Upper lobe of left lung (tissue), 6 donors: ENCODE measurements around the gene PLXND1. TPM values are rescaled to one million over a fixed set of nuclear protein-coding genes. Genes with fewer than 3 reads are reported as not detected.

Source experiments
- ATAC-seq, 2 donors: fragments of 200-7000 bp; cut with Tn5 transposase; one replicate each; pipeline ENCODE4 v1.9.1; 2022; ENCODE audit warnings: mild to moderate bottlenecking in 2 of 2, moderate library complexity in 2 of 2; ENCODE audit not compliant: low FRiP score in 2 of 2
- DNase-seq, 2 donors: peaks; one replicate each; pipeline ENCODE4 v3.0.0-alpha.2; 2019 to 2020
- H3K27ac ChIP-seq, 4 donors: fragments of 200-600 bp; sonication (generic); one replicate each; pipeline ENCODE4 v1.5.1; 2016 to 2019
- H3K27me3 ChIP-seq, 4 donors: fragments of 200-600 bp; sonication (generic); one replicate each; pipeline ENCODE4 v1.5.1; 2017 to 2019
- H3K36me3 ChIP-seq, 4 donors: fragments of 200-600 bp; sonication (generic); one replicate each; pipeline ENCODE4 v1.5.1; 2016 to 2019
- H3K4me1 ChIP-seq, 4 donors: fragments of 200-600 bp; sonication (generic); one replicate each; pipeline ENCODE4 v1.5.1; 2018 to 2019
- H3K4me3 ChIP-seq, 4 donors: fragments of 200-600 bp; sonication (generic); one replicate each; pipeline ENCODE4 v1.5.1; 2017 to 2019; ENCODE audit warnings: mild to moderate bottlenecking in 2 of 4, moderate library complexity in 1 of 4
- H3K9me3 ChIP-seq, 4 donors: fragments of 200-600 bp; sonication (generic); one replicate each; pipeline ENCODE4 v1.5.1; 2018 to 2019
- CTCF ChIP-seq, 6 experiments: fragments of 450-650 bp in 4 of 6; fragments of 200-600 bp in 2 of 6; sonication (generic) in 2 of 6; IDR thresholded peaks; one replicate each; pipeline ENCODE4 v1.5.1; 2016 to 2019; ENCODE audit warnings: antibody characterized with exemption in 6 of 6
- EP300 ChIP-seq, 4 donors: sonication (generic); formaldehyde crosslinking; IDR thresholded peaks; one replicate each; pipeline ENCODE4 v1.5.1; 2017; ENCODE audit warnings: antibody characterized with exemption in 4 of 4, control low read depth in 2 of 4
- POLR2A ChIP-seq, 4 donors: fragments of 450-650 bp; IDR thresholded peaks; one replicate each; pipeline ENCODE4 v1.5.1; 2016 to 2017; ENCODE audit warnings: antibody characterized with exemption in 4 of 4, mild to moderate bottlenecking in 2 of 4
- POLR2AphosphoS5 ChIP-seq, 2 donors: sonication (generic); formaldehyde crosslinking; IDR thresholded peaks; one replicate each; pipeline ENCODE4 v1.5.1; 2017; ENCODE audit warnings: antibody characterized with exemption in 2 of 2
- WGBS, 2 donors: methylation state at CpG; one replicate each; pipeline ENCODE4 v1.1.5; 2017 to 2018; 5-methylcytosine and 5-hydroxymethylcytosine counted together
- total RNA-seq, 6 donors: library from RNA; depleted of rRNA in 4 of 6; stranded (reverse); fragments of >200 nt in 4 of 6; gene quantifications; one replicate each; pipeline versions ENCODE4 v1.1.0 to v1.2.1, GENCODE V29; 2016 to 2021
- donor health status: DM: no; HTN: no; CAD: no; lungs with moderate emphysema.
- donor health status: DM: no; HTN: yes; CAD: no; lungs with severe emphysema.

The PLXND1 gene
- total RNA-seq, 6 donors from 2014 or later, result 95.3 to 607 (median 227) TPM

- Histone ChIP-seq H3K4me1 (peaks cover 7 to 13% (median 9%) of the 10 kb centered on the region in 4 donors), H3K27ac (no peak overlapping the region), H3K9me3 (no peaks in the 10 kb centered on the region), H3K4me3 (no peak overlapping the region), H3K27me3 (no peaks in the 10 kb centered on the region), H3K36me3 (peaks cover 19 to 98% (median 83%) of the 10 kb centered on the region in 4 donors)
- 93 to 100% methylated on average over 6 to 22 of the region's 22 CpGs for WGBS, 2 donors
- ATAC-seq (no peak), DNase-seq (no peak)
- TF ChIP-seq CTCF (IDR thresholded peaks at IDR 0.05) (no peak), POLR2AphosphoS5 (IDR thresholded peaks at IDR 0.05) (no peak), EP300 (IDR thresholded peaks at IDR 0.05) (no peak), POLR2A (IDR thresholded peaks at IDR 0.05) (no peak)
These were observed 34.6 kb downstream of the PLXND1 start for GRCh38 chr3:129571605-129572547.

GRCh38 chr3:129569856-129570255, 36.6 kb downstream of the PLXND1 start:
- ATAC-seq, result no peak
- no peak for DNase-seq
- Histone ChIP-seq H3K4me1 (peaks cover 0 to 4% (median 0%) of the 10 kb centered on the region in 4 donors), H3K9me3 (no peaks in the 10 kb centered on the region), H3K27ac (no peak overlapping the region), H3K27me3 (no peaks in the 10 kb centered on the region), H3K36me3 (peaks cover 28 to 98% (median 88%) of the 10 kb centered on the region in 4 donors), H3K4me3 (no peak overlapping the region)
- no peak for TF ChIP-seq POLR2A (IDR thresholded peaks at IDR 0.05)
- no peak for TF ChIP-seq POLR2AphosphoS5 (IDR thresholded peaks at IDR 0.05)
- no peak for TF ChIP-seq EP300 (IDR thresholded peaks at IDR 0.05)
- TF ChIP-seq CTCF (IDR thresholded peaks at IDR 0.05), result no peak
- 82 to 96% methylated on average over 6 to 7 of the region's 7 CpGs for WGBS, 2 donors

- Histone ChIP-seq H3K36me3 (peaks cover 24 to 98% (median 88%) of the 10 kb centered on the region in 4 donors), H3K27me3 (no peaks in the 10 kb centered on the region), H3K4me1 (peaks cover 0 to 7% (median 2%) of the 10 kb centered on the region in 4 donors), H3K9me3 (no peaks in the 10 kb centered on the region), H3K27ac (peak overlapping the region in 2 of 4 donors; percentile 37 to 44), H3K4me3 (no peak overlapping the region)
- ATAC-seq (no peak), DNase-seq (no peak)
- WGBS, 2 donors, result 59 to 75% methylated on average over 6 of the region's 6 CpGs
- TF ChIP-seq POLR2AphosphoS5 (IDR thresholded peaks at IDR 0.05) (no peak), CTCF (IDR thresholded peaks at IDR 0.05) (no peak), POLR2A (IDR thresholded peaks at IDR 0.05) (no peak), EP300 (IDR thresholded peaks at IDR 0.05) (no peak)
These were observed 38.5 kb downstream of the PLXND1 start for GRCh38 chr3:129567939-129568338.

- no peak for ATAC-seq
- peak in 1 of 2 donors; percentile 91 for DNase-seq
- Histone ChIP-seq H3K27ac (peak overlapping the region in 3 of 4 donors; percentile 37 to 60 (median 44)), H3K4me3 (no peak overlapping the region), H3K36me3 (peaks cover 25 to 98% (median 88%) of the 10 kb centered on the region in 4 donors), H3K9me3 (no peaks in the 10 kb centered on the region), H3K27me3 (no peaks in the 10 kb centered on the region), H3K4me1 (peaks cover 0 to 7% (median 2%) of the 10 kb centered on the region in 4 donors)
- WGBS, 2 donors, result 81 to 83% methylated on average over 3 to 17 of the region's 18 CpGs
- TF ChIP-seq EP300 (IDR thresholded peaks at IDR 0.05) (no peak), POLR2AphosphoS5 (IDR thresholded peaks at IDR 0.05) (no peak), POLR2A (IDR thresholded peaks at IDR 0.05) (no peak), CTCF (IDR thresholded peaks at IDR 0.05) (no peak)
These were observed 39.2 kb downstream of the PLXND1 start for GRCh38 chr3:129567176-129567705.
